Measurements from ENCODE around the gene ABCD1. TPM values are rescaled to one million over a fixed set of nuclear protein-coding genes. Genes with fewer than 3 reads are reported as not detected.
A peak's percentile ranks its signal among the peaks of the same experiment; 100 is the strongest.

ABCD1 gene
- total RNA-seq, 4 donors from 2014 or later: 18.4 to 36.2 (median 25.1) TPM

- intact Hi-C loops (cut with DNase I): no loop called here
- H3K27me3 ChIP-seq: no peaks in the 10 kb centered on the region
- H3K4me3 ChIP-seq: no peak overlapping the region
- H3K36me3 ChIP-seq: peaks cover 6 to 65% (median 55%) of the 10 kb centered on the region in 4 donors
- TF ChIP-seq CTCF (IDR thresholded peaks at IDR 0.05) (no peak), EP300 (IDR thresholded peaks at IDR 0.05) (no peak), POLR2AphosphoS5 (IDR thresholded peaks at IDR 0.05) (no peak), POLR2A (IDR thresholded peaks at IDR 0.05; ENCODE audit: low read depth) (no peak)
- peaks cover 0 to 7% (median 3%) of the 10 kb centered on the region in 4 donors for H3K4me1 ChIP-seq
- H3K27ac ChIP-seq (replicated peaks in 1 of 4): no peak overlapping the region
- no peak for DNase-seq (ENCODE audit: extremely low spot score)
- no peaks in the 10 kb centered on the region for H3K9me3 ChIP-seq
- 82% methylated on average over 9 of the region's 9 CpGs for WGBS
Observed at GRCh38 chrX:153717445-153717844, 7.2 kb upstream of the ABCD1 start.

GRCh38 chrX:153719238-153719637 is 5.4 kb upstream of the ABCD1 start:
- H3K27me3 ChIP-seq: no peaks in the 10 kb centered on the region
- DNase-seq (ENCODE audit: extremely low spot score): no peak
- H3K27ac ChIP-seq (replicated peaks in 1 of 4): no peak overlapping the region
- WGBS: 68% methylated on average over 2 of the region's 2 CpGs
- TF ChIP-seq EP300 (IDR thresholded peaks at IDR 0.05) (no peak), POLR2A (IDR thresholded peaks at IDR 0.05; ENCODE audit: low read depth) (no peak), CTCF (IDR thresholded peaks at IDR 0.05) (no peak), POLR2AphosphoS5 (IDR thresholded peaks at IDR 0.05) (no peak)
- no peak overlapping the region for H3K4me3 ChIP-seq
- no peaks in the 10 kb centered on the region for H3K9me3 ChIP-seq
- peaks cover 6 to 54% (median 51%) of the 10 kb centered on the region in 4 donors for H3K36me3 ChIP-seq
- intact Hi-C loops (cut with DNase I): no loop called here
- H3K4me1 ChIP-seq: peaks cover 7 to 16% (median 14%) of the 10 kb centered on the region in 4 donors

GRCh38 chrX:153719701-153720100 is 5.0 kb upstream of the ABCD1 start:
- Histone ChIP-seq H3K9me3 (no peaks in the 10 kb centered on the region), H3K4me3 (no peak overlapping the region), H3K27me3 (no peaks in the 10 kb centered on the region), H3K27ac (replicated peaks in 1 of 4) (no peak overlapping the region), H3K36me3 (peaks cover 6 to 49% (median 47%) of the 10 kb centered on the region in 4 donors), H3K4me1 (peaks cover 7 to 16% (median 14%) of the 10 kb centered on the region in 4 donors)
- DNase-seq (ENCODE audit: extremely low spot score): no peak
- TF ChIP-seq POLR2A (IDR thresholded peaks at IDR 0.05; ENCODE audit: low read depth) (no peak), EP300 (IDR thresholded peaks at IDR 0.05) (no peak), POLR2AphosphoS5 (IDR thresholded peaks at IDR 0.05) (no peak)
- intact Hi-C loops (cut with DNase I): no loop called here
- 65% methylated on average over 2 of the region's 2 CpGs for WGBS

GRCh38 chrX:153722704-153723350 is 1.8 kb upstream of the ABCD1 start:
- intact Hi-C loops (cut with DNase I): no loop called here
- H3K27ac ChIP-seq (replicated peaks in 1 of 4): peak overlapping the region; percentile 84 to 92 (median 88)
- no peak for DNase-seq (ENCODE audit: extremely low spot score)
- peaks cover 35 to 47% (median 44%) of the 10 kb centered on the region in 4 donors for H3K4me1 ChIP-seq
- no peaks in the 10 kb centered on the region for H3K27me3 ChIP-seq
- H3K9me3 ChIP-seq: no peaks in the 10 kb centered on the region
- H3K36me3 ChIP-seq: peaks cover 6 to 32% (median 30%) of the 10 kb centered on the region in 4 donors
- WGBS: 60% methylated on average over 11 of the region's 12 CpGs
- no peak for TF ChIP-seq EP300 (IDR thresholded peaks at IDR 0.05)
- TF ChIP-seq CTCF (IDR thresholded peaks at IDR 0.05): no peak
- no peak for TF ChIP-seq POLR2A (IDR thresholded peaks at IDR 0.05; ENCODE audit: low read depth)
- H3K4me3 ChIP-seq: peak overlapping the region; percentile 67 to 78 (median 72)

- WGBS: 43% methylated on average over 30 of the region's 78 CpGs
- H3K9me3 ChIP-seq: no peaks in the 10 kb centered on the region
- peaks cover 6 to 25% (median 23%) of the 10 kb centered on the region in 4 donors for H3K36me3 ChIP-seq
- peak overlapping the region; percentile 67 to 78 (median 72) for H3K4me3 ChIP-seq
- no peaks in the 10 kb centered on the region for H3K27me3 ChIP-seq
- peak overlapping the region; percentile 84 to 92 (median 88) for H3K27ac ChIP-seq (replicated peaks in 1 of 4)
- intact Hi-C loops (cut with DNase I): no loop called here
- DNase-seq (ENCODE audit: extremely low spot score): no peak
- peaks cover 42 to 55% (median 52%) of the 10 kb centered on the region in 4 donors for H3K4me1 ChIP-seq
- no peak for TF ChIP-seq POLR2AphosphoS5 (IDR thresholded peaks at IDR 0.05)
- no peak for TF ChIP-seq EP300 (IDR thresholded peaks at IDR 0.05)
- TF ChIP-seq CTCF (IDR thresholded peaks at IDR 0.05): peak; percentile 10 to 27 (median 21)
- no peak for TF ChIP-seq POLR2A (IDR thresholded peaks at IDR 0.05; ENCODE audit: low read depth)
Observed at GRCh38 chrX:153723351-153724251, 1.1 kb upstream of the ABCD1 start.

Measured in esophagus muscularis mucosa (tissue), 4 donors.